IMR-90 (cell line): ENCODE measurements around the gene KLRC3.
"Not testable (repeated sequence)": the region's sequence is repeated elsewhere in the genome, so short reads cannot be mapped to it uniquely, and the experiment has no call there.

Experiments used
- BHLHE40 ChIP-seq: fragments of 150-350 bp; IDR thresholded peaks from 2 replicates; pipeline ENCODE4 v1.6.1; 2016; ENCODE audit warnings: mild to moderate bottlenecking, low read depth, low read length
- CTCF ChIP-seq: conservative IDR thresholded peaks from 2 replicates; pipeline ENCODE4 v1.5.1; 2012; ENCODE audit warnings: mild to moderate bottlenecking, low read depth, low read length, improper control_type of control experiment
- MAZ ChIP-seq: IDR thresholded peaks from 2 replicates; pipeline ENCODE4 v1.6.1; 2012; ENCODE audit warnings: low read depth, mild to moderate bottlenecking, low read length, improper control_type of control experiment, moderate library complexity, borderline replicate concordance
- POLR2A ChIP-seq: IDR thresholded peaks from 2 replicates; pipeline ENCODE4 v1.6.1; 2012; ENCODE audit warnings: mild to moderate bottlenecking, low read depth, low read length
- SMC3 ChIP-seq: fragments of 150-350 bp; IDR thresholded peaks from 2 replicates; pipeline ENCODE4 v1.6.1; 2016; ENCODE audit warnings: low read depth, mild to moderate bottlenecking, antibody characterized with exemption, low read length, moderate library complexity
- TF ChIP-seq, protein P1 (sequence below): fragments of 150-350 bp; IDR thresholded peaks from 2 replicates; pipeline ENCODE4 v1.6.1; 2017; ENCODE audit warnings: mild to moderate bottlenecking, antibody characterized with exemption, low read length, low read depth

GRCh38 chr12:10367714-10368113 is 52.7 kb downstream of the KLRC3 start:
- TF ChIP-seq SMC3, CTCF, POLR2A, BHLHE40, MAZ: not testable (repeated sequence)
- TF ChIP-seq, protein P1, sequence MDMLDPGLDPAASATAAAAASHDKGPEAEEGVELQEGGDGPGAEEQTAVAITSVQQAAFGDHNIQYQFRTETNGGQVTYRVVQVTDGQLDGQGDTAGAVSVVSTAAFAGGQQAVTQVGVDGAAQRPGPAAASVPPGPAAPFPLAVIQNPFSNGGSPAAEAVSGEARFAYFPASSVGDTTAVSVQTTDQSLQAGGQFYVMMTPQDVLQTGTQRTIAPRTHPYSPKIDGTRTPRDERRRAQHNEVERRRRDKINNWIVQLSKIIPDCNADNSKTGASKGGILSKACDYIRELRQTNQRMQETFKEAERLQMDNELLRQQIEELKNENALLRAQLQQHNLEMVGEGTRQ: not testable (repeated sequence)
